ENCODE data around the gene CAAP1.

GRCh38 chr9:26937816-26938371 is 45.3 kb upstream of the CAAP1 start:
- TF ChIP-seq CTCF (IDR thresholded peaks at IDR 0.05) (no peak), POLR2A (IDR thresholded peaks at IDR 0.05) (no peak)
